Karpas-422 (cell line): Measurements from ENCODE around the gene ARV1. TPM values are rescaled to one million over a fixed set of nuclear protein-coding genes. Genes with fewer than 3 reads are reported as not detected.
"Not testable (repeated sequence)": the region's sequence is repeated elsewhere in the genome, so short reads cannot be mapped to it uniquely, and the experiment has no call there.

Source experiments
- DNase-seq: peaks from one replicate; pipeline ENCODE4 v3.0.0-alpha.2; 2015
- H2AFZ ChIP-seq: fragments of 200-600 bp; sonication (generic); 2 replicates; pipeline ENCODE4 v1.6.1; 2014; ENCODE audit warnings: antibody characterized with exemption, low read length, mixed read lengths
- H3K27ac ChIP-seq: fragments of 200-600 bp; sonication (generic); 2 replicates; pipeline ENCODE4 v1.5.1; 2014; ENCODE audit warnings: mild to moderate bottlenecking, low read length, moderate library complexity
- H3K27me3 ChIP-seq: fragments of 200-600 bp; sonication (generic); 2 replicates; pipeline ENCODE4 v1.6.1; 2014; ENCODE audit warnings: low read length, mixed read lengths
- H3K36me3 ChIP-seq: fragments of 200-600 bp; sonication (generic); 2 replicates; pipeline ENCODE4 v1.6.1; 2014; ENCODE audit warnings: low read length, mixed read lengths; ENCODE audit not compliant: insufficient read depth
- H3K4me1 ChIP-seq: fragments of 200-600 bp; sonication (generic); 2 replicates; pipeline ENCODE4 v1.6.1; 2014; ENCODE audit warnings: mild to moderate bottlenecking, low read length, mixed read lengths
- H3K4me2 ChIP-seq: fragments of 200-600 bp; sonication (generic); 2 replicates; pipeline ENCODE4 v1.6.1; 2014; ENCODE audit warnings: low read length, low read depth, mild to moderate bottlenecking; ENCODE audit not compliant: poor library complexity, severe bottlenecking
- H3K4me3 ChIP-seq: fragments of 200-600 bp; sonication (generic); 2 replicates; pipeline ENCODE4 v1.5.1; 2014; ENCODE audit warnings: mild to moderate bottlenecking, antibody characterized with exemption, low read length, mixed read lengths
- H3K79me2 ChIP-seq: fragments of 200-600 bp; sonication (generic); 2 replicates; pipeline ENCODE4 v1.6.1; 2014; ENCODE audit warnings: mild to moderate bottlenecking, low read length, mixed read lengths
- H3K9ac ChIP-seq: fragments of 200-600 bp; sonication (generic); 2 replicates; pipeline ENCODE4 v1.6.0; 2014; ENCODE audit warnings: low read length
- H3K9me2 ChIP-seq: fragments of 200-600 bp; sonication (generic), shearing (Covaris generic); replicated peaks from 2 replicates; pipeline ENCODE4 v1.6.0; 2014; ENCODE audit warnings: mild to moderate bottlenecking, low read length, moderate library complexity; ENCODE audit not compliant: insufficient read depth
- H3K9me3 ChIP-seq: fragments of 300-700, 200-600 bp; sonication (generic); 2 replicates; pipeline ENCODE4 v1.6.1; 2014; ENCODE audit warnings: low read length, mixed read lengths
- H4K20me1 ChIP-seq: fragments of 200-600 bp; sonication (generic); 2 replicates; pipeline ENCODE4 v1.6.1; 2014; ENCODE audit warnings: mild to moderate bottlenecking, antibody characterized with exemption, low read length, low read depth; ENCODE audit not compliant: insufficient read depth
- total RNA-seq: library from RNA; depleted of rRNA; stranded (reverse); fragments of >200 nt; shearing (Covaris generic); gene quantifications from 2 replicates; pipeline ENCODE4 v1.2.3, GENCODE V29; 2014; ENCODE audit warnings: low replicate concordance

ARV1 gene
- total RNA-seq, 1 experiment from 2014 or later, result 35.1 TPM

GRCh38 chr1:231022543-231022942 is 43.6 kb downstream of the ARV1 start:
- H3K27ac ChIP-seq, H3K9me2 ChIP-seq, DNase-seq, H3K4me2 ChIP-seq, H2AFZ ChIP-seq, H3K36me3 ChIP-seq, H4K20me1 ChIP-seq, H3K9me3 ChIP-seq, H3K4me3 ChIP-seq, H3K79me2 ChIP-seq, H3K27me3 ChIP-seq, H3K4me1 ChIP-seq, H3K9ac ChIP-seq: not testable (repeated sequence)

GRCh38 chr1:231023150-231023549 is 44.3 kb downstream of the ARV1 start:
- Histone ChIP-seq H2AFZ (no peak overlapping the region), H3K79me2 (0 out of 2 replicates have a peak, but pooled peaks cover 2% of the 10 kb centered on the region), H3K27me3 (no peaks in the 10 kb centered on the region), H3K4me3 (no peak overlapping the region), H3K27ac (no peak overlapping the region), H3K9ac (no peak overlapping the region), H3K4me2 (no peak overlapping the region), H3K9me3 (no peaks in the 10 kb centered on the region), H4K20me1 (no peaks in the 10 kb centered on the region), H3K9me2 (no peaks in the 10 kb centered on the region), H3K4me1 (no peaks in the 10 kb centered on the region), H3K36me3 (no peaks in the 10 kb centered on the region)
- DNase-seq, result no peak

GRCh38 chr1:231026576-231026975 is 47.7 kb downstream of the ARV1 start:
- no peaks in the 10 kb centered on the region for H4K20me1 ChIP-seq
- H3K4me2 ChIP-seq, result no peak overlapping the region
- no peak for DNase-seq

GRCh38 chr1:231027136-231027925 is 48.4 kb downstream of the ARV1 start:
- no peak overlapping the region for H3K9ac ChIP-seq
- H3K9me3 ChIP-seq, result no peaks in the 10 kb centered on the region
- H2AFZ ChIP-seq, result no peak overlapping the region
- no peak for DNase-seq
- no peaks in the 10 kb centered on the region for H3K4me1 ChIP-seq
- H3K79me2 ChIP-seq, result peaks cover 26% of the 10 kb centered on the region
- no peaks in the 10 kb centered on the region for H4K20me1 ChIP-seq
- H3K27ac ChIP-seq, result no peak overlapping the region
- H3K4me3 ChIP-seq, result no peak overlapping the region
- H3K4me2 ChIP-seq, result no peak overlapping the region
- no peaks in the 10 kb centered on the region for H3K36me3 ChIP-seq
- no peaks in the 10 kb centered on the region for H3K9me2 ChIP-seq
- no peaks in the 10 kb centered on the region for H3K27me3 ChIP-seq

More at GRCh38 chr1:231026576-231026975, 47.7 kb downstream of the ARV1 start:
- no peaks in the 10 kb centered on the region for H3K36me3 ChIP-seq
- H3K9me2 ChIP-seq, result no peaks in the 10 kb centered on the region
- no peak overlapping the region for H2AFZ ChIP-seq
- no peaks in the 10 kb centered on the region for H3K27me3 ChIP-seq
- peaks cover 21% of the 10 kb centered on the region for H3K79me2 ChIP-seq
- no peak overlapping the region for H3K4me3 ChIP-seq
- H3K9ac ChIP-seq, result no peak overlapping the region
- no peaks in the 10 kb centered on the region for H3K4me1 ChIP-seq
- H3K27ac ChIP-seq, result no peak overlapping the region
- no peaks in the 10 kb centered on the region for H3K9me3 ChIP-seq

GRCh38 chr1:231027971-231028370 is 49.1 kb downstream of the ARV1 start:
- Histone ChIP-seq H4K20me1 (no peaks in the 10 kb centered on the region), H3K9me2 (no peaks in the 10 kb centered on the region), H2AFZ (no peak overlapping the region), H3K9ac (no peak overlapping the region), H3K4me3 (no peak overlapping the region), H3K79me2 (peaks cover 32% of the 10 kb centered on the region), H3K9me3 (no peaks in the 10 kb centered on the region), H3K27ac (no peak overlapping the region), H3K36me3 (no peaks in the 10 kb centered on the region), H3K4me2 (no peak overlapping the region), H3K27me3 (no peaks in the 10 kb centered on the region), H3K4me1 (no peaks in the 10 kb centered on the region)
- DNase-seq, result no peak

- H2AFZ ChIP-seq, result no peak overlapping the region
- H3K9ac ChIP-seq, result no peak overlapping the region
- H3K4me3 ChIP-seq, result no peak overlapping the region
- H3K9me2 ChIP-seq, result no peaks in the 10 kb centered on the region
- H4K20me1 ChIP-seq, result no peaks in the 10 kb centered on the region
- H3K36me3 ChIP-seq, result no peaks in the 10 kb centered on the region
- H3K27ac ChIP-seq, result no peak overlapping the region
- H3K4me2 ChIP-seq, result no peak overlapping the region
- H3K9me3 ChIP-seq, result no peaks in the 10 kb centered on the region
- no peaks in the 10 kb centered on the region for H3K27me3 ChIP-seq
- H3K4me1 ChIP-seq, result no peaks in the 10 kb centered on the region
- H3K79me2 ChIP-seq, result peaks cover 39% of the 10 kb centered on the region
- DNase-seq, result no peak
These were observed 49.8 kb downstream of the ARV1 start for GRCh38 chr1:231028682-231029081.

- not testable (repeated sequence) for H3K36me3 ChIP-seq, H3K4me1 ChIP-seq, H3K9ac ChIP-seq, H3K27ac ChIP-seq, DNase-seq, H3K4me2 ChIP-seq, H3K9me2 ChIP-seq, H2AFZ ChIP-seq, H3K9me3 ChIP-seq, H4K20me1 ChIP-seq, H3K4me3 ChIP-seq, H3K27me3 ChIP-seq
- peaks cover 45% of the 10 kb centered on the region for H3K79me2 ChIP-seq
These were observed 50.4 kb downstream of the ARV1 start for GRCh38 chr1:231029247-231029646.

GRCh38 chr1:231029841-231030240 is 50.9 kb downstream of the ARV1 start:
- no peaks in the 10 kb centered on the region for H4K20me1 ChIP-seq
- peaks cover 48% of the 10 kb centered on the region for H3K79me2 ChIP-seq

More at GRCh38 chr1:231029841-231030240, 50.9 kb downstream of the ARV1 start:
- Histone ChIP-seq H3K4me1 (no peaks in the 10 kb centered on the region), H3K4me3 (no peak overlapping the region), H3K27ac (no peak overlapping the region), H3K36me3 (no peaks in the 10 kb centered on the region), H3K27me3 (no peaks in the 10 kb centered on the region), H3K9ac (no peak overlapping the region), H3K9me3 (no peaks in the 10 kb centered on the region), H3K9me2 (no peaks in the 10 kb centered on the region), H3K4me2 (no peak overlapping the region), H2AFZ (no peak overlapping the region)
- DNase-seq, result no peak
